Midbrain (tissue), 1 donor: Measurements from ENCODE around the gene KRTAP4-8.
"Not testable (repeated sequence)": the region's sequence is repeated elsewhere in the genome, so short reads cannot be mapped to it uniquely, and the experiment has no call there.

ENCODE experiments used
- DNase-seq: peaks from one replicate; lab custom pipeline; 2025; lab: John Stamatoyannopoulos, UW

The KRTAP4-8 gene

GRCh38 chr17:41098042-41098441 is at the start of gene KRTAP4-8:
KRTAP4-8 (minus strand) TSS chr17:41098142; CDS start chr17:41098084, 58 bp downstream.
- DNase-seq: no peak

- DNase-seq: no peak
Measured at GRCh38 chr17:41145261-41145660, 47.3 kb upstream of the KRTAP4-8 start.

- DNase-seq: no peak
Measured at GRCh38 chr17:41144846-41145245, 46.9 kb upstream of the KRTAP4-8 start.

GRCh38 chr17:41141361-41141760 is 43.4 kb upstream of the KRTAP4-8 start:
- no peak for DNase-seq

- DNase-seq: no peak
Measured at GRCh38 chr17:41140360-41141131, 42.6 kb upstream of the KRTAP4-8 start, which contains the start of gene KRTAP4-6. KRTAP4-6 (minus strand) TSS chr17:41140544; CDS start chr17:41140487, 57 bp downstream.

- not testable (repeated sequence) for DNase-seq
Measured at GRCh38 chr17:41139865-41140264, 41.9 kb upstream of the KRTAP4-8 start.

- DNase-seq: no peak
Measured at GRCh38 chr17:41133880-41134735, 36.2 kb upstream of the KRTAP4-8 start.

GRCh38 chr17:41131979-41132378 is 34.0 kb upstream of the KRTAP4-8 start:
- DNase-seq: no peak

GRCh38 chr17:41127371-41127770 is 29.4 kb upstream of the KRTAP4-8 start:
- DNase-seq: no peak

GRCh38 chr17:41126412-41126811 is 28.5 kb upstream of the KRTAP4-8 start:
- DNase-seq: no peak

GRCh38 chr17:41125064-41125463 is 27.1 kb upstream of the KRTAP4-8 start:
- no peak for DNase-seq

GRCh38 chr17:41123991-41124371 is 26.0 kb upstream of the KRTAP4-8 start, which contains the start of gene KRTAP4-12:
KRTAP4-12 (minus strand) TSS chr17:41124182; CDS start chr17:41124122, 60 bp downstream.
- not testable (repeated sequence) for DNase-seq

- not testable (repeated sequence) for DNase-seq
Measured at GRCh38 chr17:41123292-41123990, 25.5 kb upstream of the KRTAP4-8 start.

- DNase-seq: no peak
Measured at GRCh38 chr17:41121742-41122141, 23.8 kb upstream of the KRTAP4-8 start.

- not testable (repeated sequence) for DNase-seq
Measured at GRCh38 chr17:41119696-41120690, 22.1 kb upstream of the KRTAP4-8 start.

- no peak for DNase-seq
Measured at GRCh38 chr17:41118721-41119120, 20.8 kb upstream of the KRTAP4-8 start.

GRCh38 chr17:41117846-41118386 is 20.0 kb upstream of the KRTAP4-8 start, which contains the start of gene KRTAP4-11:
KRTAP4-11 (minus strand) TSS chr17:41118373; CDS start chr17:41118315, 58 bp downstream.
- DNase-seq: not testable (repeated sequence)

- DNase-seq: no peak
Measured at GRCh38 chr17:41116297-41116696, 18.4 kb upstream of the KRTAP4-8 start.

- DNase-seq: no peak
Measured at GRCh38 chr17:41111151-41111885, 13.4 kb upstream of the KRTAP4-8 start.
